NCI-H146 (cell line): ENCODE results near the gene KDM4F.

Source experiments
- DNase-seq: peaks from one replicate; lab custom pipeline; 2025; lab: John Stamatoyannopoulos, UW

KDM4F gene

GRCh38 chr11:95065336-95065735 lies 16.1 kb downstream of the KDM4F start:
- no peak for DNase-seq

GRCh38 chr11:95066716-95067038 lies 17.5 kb downstream of the KDM4F start, which contains the start of gene SRSF8:
Gene SRSF8 (plus strand): TSS chr11:95066919. CDS start chr11:95067227, 308 bp downstream.
- no peak for DNase-seq

GRCh38 chr11:95067039-95067840 lies 18.0 kb downstream of the KDM4F start:
- peak; percentile 68 for DNase-seq

GRCh38 chr11:95067841-95068219 lies 18.6 kb downstream of the KDM4F start:
- no peak for DNase-seq

- peak; percentile 28 for DNase-seq
These were observed 19.3 kb downstream of the KDM4F start for GRCh38 chr11:95068549-95068948.

GRCh38 chr11:95070471-95070870 lies 21.2 kb downstream of the KDM4F start:
- DNase-seq: no peak

GRCh38 chr11:95072948-95073347 lies 23.7 kb downstream of the KDM4F start:
- DNase-seq: no peak

GRCh38 chr11:95074792-95075563 lies 25.8 kb downstream of the KDM4F start:
- DNase-seq: no peak

GRCh38 chr11:95076416-95076815 lies 27.2 kb downstream of the KDM4F start:
- DNase-seq: no peak

- DNase-seq: no peak
These were observed 27.8 kb downstream of the KDM4F start for GRCh38 chr11:95076981-95077380.

GRCh38 chr11:95078526-95078925 lies 29.3 kb downstream of the KDM4F start:
- no peak for DNase-seq

GRCh38 chr11:95081010-95081409 lies 31.8 kb downstream of the KDM4F start:
- DNase-seq: no peak

- no peak for DNase-seq
These were observed 32.2 kb downstream of the KDM4F start for GRCh38 chr11:95081412-95081811.

GRCh38 chr11:95082576-95083001 lies 33.4 kb downstream of the KDM4F start:
- no peak for DNase-seq

GRCh38 chr11:95084509-95084908 lies 35.3 kb downstream of the KDM4F start:
- no peak for DNase-seq

- DNase-seq: no peak
These were observed 36.0 kb downstream of the KDM4F start for GRCh38 chr11:95085117-95085816.

- DNase-seq: no peak
These were observed 36.9 kb downstream of the KDM4F start for GRCh38 chr11:95086151-95086550.

GRCh38 chr11:95086836-95087570 lies 37.8 kb downstream of the KDM4F start:
- no peak for DNase-seq

GRCh38 chr11:95088946-95089619 lies 39.9 kb downstream of the KDM4F start:
- no peak for DNase-seq

GRCh38 chr11:95089620-95090542 lies 40.7 kb downstream of the KDM4F start, which contains the start of gene ENDOD1:
Gene ENDOD1 (plus strand): TSS chr11:95089846. CDS start chr11:95089928, 82 bp downstream.
- DNase-seq: peak; percentile 75
